ENCODE data around the gene DRAM1. TPM values are rescaled to one million over a fixed set of nuclear protein-coding genes. Genes with fewer than 3 reads are reported as not detected.

Gene DRAM1
- total and polyA plus RNA-seq, 2 of the 4 experiments (the other 2 are of a cell fraction): 20.0 to 27.2 TPM

DNA sequence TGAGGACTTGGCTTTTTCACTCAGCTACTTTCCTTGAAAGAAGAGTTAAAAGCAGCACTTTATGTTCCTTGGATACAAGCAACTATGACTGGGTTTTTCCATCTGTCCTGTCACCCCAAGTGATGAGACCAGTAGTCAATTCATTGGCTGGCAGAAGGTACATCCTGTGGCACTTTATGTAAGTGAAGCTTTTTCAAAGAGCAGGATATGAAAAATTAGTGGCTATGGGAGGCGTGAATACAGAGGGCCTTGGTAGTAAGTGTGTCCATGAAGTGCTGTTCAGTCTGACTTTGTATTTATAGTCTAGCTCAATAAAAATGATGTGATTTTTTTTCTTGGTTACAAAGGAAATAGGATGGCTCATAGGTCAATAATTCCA, 68.8 kb downstream of the DRAM1 start:
- dilution Hi-C loops (cut with HindIII; ENCODE audit: low sequenced_read_pairs, unreplicated experiment) (no loop called here), in situ Hi-C loops (cut with MboI; ENCODE audit: low sequenced_read_pairs) (loop anchor here (25.0 kb wide), 1 partner anchor 541 kb away; the partner anchor contains the start of gene IGF1), intact Hi-C loops (cut with micrococcal nuclease) (no loop called here)
- Histone ChIP-seq H3K27me3 (ENCODE audit: control insufficient read depth, insufficient read depth, low read length) (no peaks in the 10 kb centered on the region), H2BK20ac (ENCODE audit: low read depth, low read length) (no peak overlapping the region), H3K36me3 (ENCODE audit: control insufficient read depth, insufficient read depth, low read length) (no peaks in the 10 kb centered on the region), H3K14ac (replicated peaks; ENCODE audit: low read depth, low read length) (no peak overlapping the region), H2AK9ac (replicated peaks; ENCODE audit: low read depth, low read length, poor library complexity) (no peak overlapping the region), H2BK120ac (ENCODE audit: low read depth, low read length) (no peak overlapping the region), H4K20me1 (ENCODE audit: insufficient read depth, low read length) (no peaks in the 10 kb centered on the region), H4K5ac (ENCODE audit: low read depth, low read length) (no peak overlapping the region; the same call in 1 of the 2 replicates), H2AFZ (replicated peaks; ENCODE audit: low read length, poor library complexity) (peak overlapping the region; percentile 62), H4K91ac (ENCODE audit: insufficient read depth, low read depth, low read length) (no peak overlapping the region), H3K4me2 (ENCODE audit: low read depth, low read length) (no peak overlapping the region), H3K4ac (ENCODE audit: low read depth, low read length) (no peak overlapping the region), H3K4me1 (ENCODE audit: control insufficient read depth, insufficient read depth, low read length) (peaks cover 5% of the 10 kb centered on the region; the same call in 1 of the 2 replicates), H3K18ac (ENCODE audit: low read depth, low read length) (no peak overlapping the region), H2BK5ac (ENCODE audit: low read depth, low read length, poor library complexity, severe bottlenecking) (no peak overlapping the region), H3K56ac (ENCODE audit: extremely low read depth, insufficient read depth, low read length) (no peak overlapping the region), H2BK15ac (ENCODE audit: low read depth, low read length) (no peak overlapping the region), H4K8ac (ENCODE audit: low read depth in 2 of 2, low read length in 2 of 2) (no peak overlapping the region), H3K9me1 (ENCODE audit: insufficient read depth, low read length) (peaks cover 3% of the 10 kb centered on the region; the same call in 1 of the 2 replicates), H3K23ac (ENCODE audit: low read depth, low read length) (no peak overlapping the region), H3K9me3 (ENCODE audit: control insufficient read depth, insufficient read depth, low read length) (no peaks in the 10 kb centered on the region), H2AK5ac (ENCODE audit: low read depth, low read length) (no peak overlapping the region), H3K9ac (ENCODE audit: low read depth, low read length) (no peak overlapping the region), H3K27ac (ENCODE audit: insufficient read depth, low read length) (no peak overlapping the region), H3K79me1 (ENCODE audit: low read depth in 1 of 2, low read length in 2 of 2) (no peaks in the 10 kb centered on the region), H3K4me3 (ENCODE audit: insufficient read depth, low read depth, low read length) (no peak overlapping the region)
- ChIA-PET POLR2A (ENCODE audit: unreplicated experiment) (no interaction called here), CTCF (no interaction called here)
- no peak for ATAC-seq (ENCODE audit: low read depth)
- no CpG with 5 or more reads among the region's 1 CpG for WGBS, 2 experiments (ENCODE audit: extremely low coverage in 2 of 2, insufficient read length in 1 of 2)
- no peak for DNase-seq
- no TSS peak for BruUV-seq (replicated peaks)
- TF ChIP-seq, protein P1, sequence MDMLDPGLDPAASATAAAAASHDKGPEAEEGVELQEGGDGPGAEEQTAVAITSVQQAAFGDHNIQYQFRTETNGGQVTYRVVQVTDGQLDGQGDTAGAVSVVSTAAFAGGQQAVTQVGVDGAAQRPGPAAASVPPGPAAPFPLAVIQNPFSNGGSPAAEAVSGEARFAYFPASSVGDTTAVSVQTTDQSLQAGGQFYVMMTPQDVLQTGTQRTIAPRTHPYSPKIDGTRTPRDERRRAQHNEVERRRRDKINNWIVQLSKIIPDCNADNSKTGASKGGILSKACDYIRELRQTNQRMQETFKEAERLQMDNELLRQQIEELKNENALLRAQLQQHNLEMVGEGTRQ (IDR thresholded peaks at IDR 0.05; ENCODE audit: low read depth, low read length): no peak
- TF ChIP-seq SMC3 (IDR thresholded peaks at IDR 0.05; ENCODE audit: low read depth, low read length): no peak
- TF ChIP-seq MAFK (IDR thresholded peaks at IDR 0.05; ENCODE audit: low read depth, low read length): no peak
- TF ChIP-seq, protein P2, sequence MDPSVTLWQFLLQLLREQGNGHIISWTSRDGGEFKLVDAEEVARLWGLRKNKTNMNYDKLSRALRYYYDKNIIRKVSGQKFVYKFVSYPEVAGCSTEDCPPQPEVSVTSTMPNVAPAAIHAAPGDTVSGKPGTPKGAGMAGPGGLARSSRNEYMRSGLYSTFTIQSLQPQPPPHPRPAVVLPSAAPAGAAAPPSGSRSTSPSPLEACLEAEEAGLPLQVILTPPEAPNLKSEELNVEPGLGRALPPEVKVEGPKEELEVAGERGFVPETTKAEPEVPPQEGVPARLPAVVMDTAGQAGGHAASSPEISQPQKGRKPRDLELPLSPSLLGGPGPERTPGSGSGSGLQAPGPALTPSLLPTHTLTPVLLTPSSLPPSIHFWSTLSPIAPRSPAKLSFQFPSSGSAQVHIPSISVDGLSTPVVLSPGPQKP (IDR thresholded peaks at IDR 0.05; ENCODE audit: borderline replicate concordance, low read depth, low read length): no peak
- TF ChIP-seq POLR2A (IDR thresholded peaks at IDR 0.05; ENCODE audit: low read depth, low read length): no peak
- no peak for TF ChIP-seq MAZ (IDR thresholded peaks at IDR 0.05; ENCODE audit: borderline replicate concordance, low read depth, low read length)
- TF ChIP-seq CEBPB (IDR thresholded peaks at IDR 0.05; ENCODE audit: low read depth, low read length): no peak
- no peak for TF ChIP-seq BHLHE40 (IDR thresholded peaks at IDR 0.05; ENCODE audit: low read depth, low read length)
- no peak for TF ChIP-seq RCOR1 (IDR thresholded peaks at IDR 0.05; ENCODE audit: insufficient replicate concordance, low read length)

Data from IMR-90 (cell line).